ENCODE results near the gene CBX6.

DNA sequence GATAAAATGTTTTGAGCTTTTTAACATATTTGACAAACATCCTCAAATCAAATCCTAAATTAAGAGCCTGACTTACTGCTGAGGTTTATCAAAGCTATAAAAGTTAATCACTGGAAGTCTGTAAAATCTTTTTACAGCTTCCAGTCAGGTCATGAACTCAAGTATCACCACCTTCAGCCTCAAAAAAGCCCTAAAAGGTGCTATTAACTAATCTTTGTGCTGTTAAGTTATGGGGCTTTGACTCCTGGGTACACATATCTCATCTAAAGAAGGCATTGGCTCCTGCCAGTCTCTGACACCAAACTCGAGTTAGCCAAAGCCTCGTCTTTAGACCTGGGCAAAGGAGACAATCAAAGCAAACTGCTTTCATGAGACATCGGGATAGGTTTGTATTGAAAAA, 34.0 kb upstream of the CBX6 start:
- TF ChIP-seq, protein P1, sequence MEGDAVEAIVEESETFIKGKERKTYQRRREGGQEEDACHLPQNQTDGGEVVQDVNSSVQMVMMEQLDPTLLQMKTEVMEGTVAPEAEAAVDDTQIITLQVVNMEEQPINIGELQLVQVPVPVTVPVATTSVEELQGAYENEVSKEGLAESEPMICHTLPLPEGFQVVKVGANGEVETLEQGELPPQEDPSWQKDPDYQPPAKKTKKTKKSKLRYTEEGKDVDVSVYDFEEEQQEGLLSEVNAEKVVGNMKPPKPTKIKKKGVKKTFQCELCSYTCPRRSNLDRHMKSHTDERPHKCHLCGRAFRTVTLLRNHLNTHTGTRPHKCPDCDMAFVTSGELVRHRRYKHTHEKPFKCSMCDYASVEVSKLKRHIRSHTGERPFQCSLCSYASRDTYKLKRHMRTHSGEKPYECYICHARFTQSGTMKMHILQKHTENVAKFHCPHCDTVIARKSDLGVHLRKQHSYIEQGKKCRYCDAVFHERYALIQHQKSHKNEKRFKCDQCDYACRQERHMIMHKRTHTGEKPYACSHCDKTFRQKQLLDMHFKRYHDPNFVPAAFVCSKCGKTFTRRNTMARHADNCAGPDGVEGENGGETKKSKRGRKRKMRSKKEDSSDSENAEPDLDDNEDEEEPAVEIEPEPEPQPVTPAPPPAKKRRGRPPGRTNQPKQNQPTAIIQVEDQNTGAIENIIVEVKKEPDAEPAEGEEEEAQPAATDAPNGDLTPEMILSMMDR (IDR thresholded peaks at IDR 0.05 in 2 of 3, conservative IDR thresholded peaks at IDR 0.05 in 1 of 3; ENCODE audit: insufficient read depth in 2 of 3, low read depth in 1 of 3, low read length in 3 of 3), result no peak
- TF ChIP-seq PHF8 (IDR thresholded peaks at IDR 0.05; ENCODE audit: borderline replicate concordance, low read length), result no peak
- no peak for TF ChIP-seq JUND (IDR thresholded peaks at IDR 0.05; ENCODE audit: borderline replicate concordance, low read depth, low read length)
- no peak for TF ChIP-seq JUND (tag; IDR thresholded peaks at IDR 0.05; ENCODE audit: borderline replicate concordance, low read depth, low read length)
- no peak for TF ChIP-seq ZNF134 (CRISPR knock-in tag; conservative IDR thresholded peaks at IDR 0.05)

Data from K562 (cell line).